Esophagus squamous epithelium (tissue), 5 donors: ENCODE measurements around the gene SPATA18. TPM values are rescaled to one million over a fixed set of nuclear protein-coding genes. Genes with fewer than 3 reads are reported as not detected.

Source experiments
- DNase-seq: peaks from one replicate; lab custom pipeline; 2025; lab: John Stamatoyannopoulos, UW
- H3K27ac ChIP-seq, 4 donors: fragments of 200-600 bp; sonication (generic); one replicate each; pipeline ENCODE4 v1.5.1; 2016 to 2019; ENCODE audit warnings: mild to moderate bottlenecking in 1 of 4
- H3K27me3 ChIP-seq, 4 donors: fragments of 200-600 bp; sonication (generic); 1 replicate in 3 of 4; 2 replicates in 1 of 4; pipeline versions ENCODE4 v1.5.1 to v1.6.0; 2017 to 2021; ENCODE audit warnings: antibody characterized with exemption in 1 of 4
- H3K36me3 ChIP-seq, 3 donors: fragments of 200-600 bp; sonication (generic); one replicate each; pipeline ENCODE4 v1.5.1; 2016 to 2019
- H3K4me1 ChIP-seq, 3 donors: fragments of 200-600 bp; sonication (generic); one replicate each; pipeline ENCODE4 v1.5.1; 2017 to 2019
- H3K4me3 ChIP-seq, 4 donors: fragments of 200-600 bp; sonication (generic); 1 replicate in 3 of 4; 2 replicates in 1 of 4; pipeline ENCODE4 v1.5.1; 2016 to 2019; ENCODE audit warnings: mild to moderate bottlenecking in 2 of 4, moderate library complexity in 1 of 4
- H3K9me3 ChIP-seq, 3 donors: fragments of 200-600 bp; sonication (generic); one replicate each; pipeline ENCODE4 v1.5.1; 2016 to 2019
- CTCF ChIP-seq, 6 experiments: fragments of 450-650 bp in 4 of 6; fragments of 200-600 bp in 2 of 6; sonication (generic) in 2 of 6; IDR thresholded peaks; one replicate each; pipeline ENCODE4 v1.5.1; 2016 to 2019; ENCODE audit warnings: antibody characterized with exemption in 6 of 6, mild to moderate bottlenecking in 4 of 6, moderate library complexity in 4 of 6
- POLR2A ChIP-seq, 4 donors: fragments of 450-650 bp; IDR thresholded peaks; one replicate each; pipeline ENCODE4 v1.6.1; 2017; ENCODE audit warnings: antibody characterized with exemption in 4 of 4, mild to moderate bottlenecking in 4 of 4, moderate library complexity in 3 of 4
- WGBS, 2 donors: methylation state at CpG; one replicate each; pipeline ENCODE4 v1.1.5; 2018; 5-methylcytosine and 5-hydroxymethylcytosine counted together
- intact Hi-C: fragments of 100-400 bp; cut with DNase I; formaldehyde crosslinking; loops from one replicate; pipeline ENCODE4 v1.15.0; 2022
- total RNA-seq, 4 donors: library from RNA; depleted of rRNA; stranded (reverse); fragments of >200 nt; gene quantifications; one replicate each; pipeline ENCODE4 v1.1.0, GENCODE V29; 2016
- donor health status: DM: yes; HTN: yes; CAD: no.

SPATA18 gene
- total RNA-seq, 4 donors from 2014 or later: 5.4 to 6.9 (median 6.0) TPM

- Histone ChIP-seq H3K27me3 (no peaks in the 10 kb centered on the region), H3K36me3 (peaks cover 0 to 3% (median 0%) of the 10 kb centered on the region in 3 donors), H3K4me1 (peaks cover 0 to 30% (median 9%) of the 10 kb centered on the region in 3 donors), H3K4me3 (peak overlapping the region in 3 of 4 donors; percentile 69 to 84 (median 76)), H3K9me3 (no peaks in the 10 kb centered on the region), H3K27ac (peak overlapping the region in 1 of 4 donors; percentile 87)
- WGBS, 2 donors: 52 to 62% methylated on average over 7 of the region's 7 CpGs
- intact Hi-C loops: no loop called here
- no peak for DNase-seq
- TF ChIP-seq CTCF (IDR thresholded peaks at IDR 0.05) (no peak), POLR2A (IDR thresholded peaks at IDR 0.05) (no peak)
These were observed 14.1 kb upstream of the SPATA18 start for GRCh38 chr4:52036886-52037530.

DNA sequence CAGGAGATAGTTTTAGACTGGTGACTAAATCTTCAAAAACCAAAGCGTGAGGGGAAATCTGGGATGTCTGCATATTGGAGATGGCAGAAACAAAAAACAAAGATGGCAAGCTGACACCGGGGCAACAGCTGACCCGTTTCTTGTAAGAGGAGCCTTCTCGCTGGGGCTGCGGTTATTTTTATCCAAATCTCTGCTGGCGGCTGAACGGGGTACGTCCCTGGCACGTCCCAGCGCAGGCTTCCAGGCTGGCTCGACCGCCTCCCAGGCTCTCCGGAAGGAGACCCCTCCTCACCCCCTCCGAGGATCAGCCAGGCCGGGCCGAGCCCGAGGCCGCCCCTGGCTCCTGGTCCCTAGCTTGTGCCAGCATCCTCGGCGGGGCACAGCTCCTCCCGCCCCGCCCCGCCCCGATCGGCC lies 13.4 kb upstream of the SPATA18 start:
- DNase-seq: no peak
- no peak for TF ChIP-seq POLR2A (IDR thresholded peaks at IDR 0.05)
- TF ChIP-seq CTCF (IDR thresholded peaks at IDR 0.05): no peak
- 0 to 1% methylated on average over 4 to 5 of the region's 25 CpGs for WGBS, 2 donors

DNA sequence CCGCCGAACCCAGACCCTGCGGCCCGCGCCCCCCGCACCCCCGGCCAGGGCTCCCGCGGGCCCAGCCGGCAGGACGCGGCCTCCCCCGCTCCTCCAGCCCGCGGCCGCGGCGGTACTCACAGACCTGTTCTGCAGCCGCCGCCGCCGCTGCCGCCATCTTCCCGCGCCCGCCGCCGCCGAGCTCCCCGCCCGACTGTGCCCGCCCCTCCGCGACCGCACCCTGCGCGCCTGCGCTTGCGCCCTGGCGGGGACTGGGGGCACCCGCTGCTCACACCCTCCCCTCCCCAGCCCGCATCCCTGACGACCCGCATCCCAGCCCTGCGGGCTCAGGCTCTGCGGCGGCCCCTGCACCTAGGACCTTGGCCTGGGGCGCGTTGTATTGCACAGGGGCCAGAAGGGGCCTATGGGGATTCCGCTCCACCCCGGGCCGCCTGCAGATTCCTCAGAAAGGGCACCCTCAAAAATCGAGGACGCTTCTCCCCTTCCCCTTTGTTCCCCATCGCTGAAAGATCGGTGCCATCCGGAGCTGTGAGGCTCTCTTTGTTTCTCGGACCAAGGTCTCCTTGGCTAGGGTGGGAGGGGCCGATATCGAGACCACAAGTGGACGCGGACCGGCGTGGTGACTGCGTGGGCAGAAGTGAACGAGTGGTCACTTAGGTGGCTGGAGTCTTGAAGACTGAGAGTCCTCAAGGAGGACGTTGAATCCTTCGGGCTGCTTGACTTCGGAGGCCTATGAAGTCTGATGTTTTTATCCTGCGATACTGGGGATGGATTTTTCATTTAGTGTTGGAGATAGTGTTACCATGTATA lies 12.8 kb upstream of the SPATA18 start, which contains the start of gene SGCB:
SGCB (minus strand) TSS at position 197 of the 810 bp plus-strand sequence; CDS start at position 157, 40 bp downstream.
- DNase-seq: peak; percentile 7
- H3K27me3 ChIP-seq: peaks cover 0 to 11% (median 0%) of the 10 kb centered on the region in 4 donors
- peak within 1 kb of the TSS; percentile 64 to 84 (median 72) for H3K4me3 ChIP-seq
- H3K4me1 ChIP-seq: peaks cover 0 to 30% (median 9%) of the 10 kb centered on the region in 3 donors
- intact Hi-C loops: no loop called here
- no peaks in the 10 kb centered on the region for H3K9me3 ChIP-seq
- peak within 1 kb of the TSS; percentile 69 to 87 (median 79) for H3K27ac ChIP-seq
- H3K36me3 ChIP-seq: no peaks in the 10 kb centered on the region
- WGBS, 2 donors: 10 to 24% methylated on average over 7 to 15 of the region's 70 CpGs
- TF ChIP-seq CTCF (IDR thresholded peaks at IDR 0.05) (no peak), POLR2A (IDR thresholded peaks at IDR 0.05) (peak in 1 of 4 donors; percentile 18)

More for the DNA sequence above, 13.4 kb upstream of the SPATA18 start:
- peak overlapping the region; percentile 69 to 87 (median 79) for H3K27ac ChIP-seq
- peak overlapping the region; percentile 64 to 84 (median 72) for H3K4me3 ChIP-seq
- H3K4me1 ChIP-seq: peaks cover 0 to 30% (median 9%) of the 10 kb centered on the region in 3 donors
- peaks cover 0 to 5% (median 0%) of the 10 kb centered on the region in 4 donors for H3K27me3 ChIP-seq
- intact Hi-C loops: no loop called here
- H3K36me3 ChIP-seq: no peaks in the 10 kb centered on the region
- H3K9me3 ChIP-seq: no peaks in the 10 kb centered on the region

GRCh38 chr4:52045028-52045427 lies 6.1 kb upstream of the SPATA18 start:
- WGBS, 2 donors: 84 to 100% methylated on average over 1 of the region's 1 CpG

More at GRCh38 chr4:52045028-52045427, 6.1 kb upstream of the SPATA18 start:
- Histone ChIP-seq H3K27ac (no peak overlapping the region), H3K36me3 (no peaks in the 10 kb centered on the region), H3K4me3 (no peak overlapping the region), H3K9me3 (no peaks in the 10 kb centered on the region), H3K4me1 (no peaks in the 10 kb centered on the region), H3K27me3 (peaks cover 0 to 62% (median 2%) of the 10 kb centered on the region in 4 donors)
- intact Hi-C loops: no loop called here
- no peak for DNase-seq
- TF ChIP-seq POLR2A (IDR thresholded peaks at IDR 0.05) (no peak), CTCF (IDR thresholded peaks at IDR 0.05) (no peak)
